Activated T-helper 17 cell treated with anti-CD3 and anti-CD28 coated beads, Interleukin-2, amount 50 U/mL, for 72 hours (primary cell): Measurements from ENCODE around the gene EDDM3A. TPM values are rescaled to one million over a fixed set of nuclear protein-coding genes. Genes with fewer than 3 reads are reported as not detected.
A peak's percentile ranks its signal among the peaks of the same experiment; 100 is the strongest.
"Not testable (repeated sequence)": the region's sequence is repeated elsewhere in the genome, so short reads cannot be mapped to it uniquely, and the experiment has no call there.

ENCODE experiments used
- ATAC-seq: fragments of 150-1000 bp; cut with Tn5 transposase; replicated peaks from 2 replicates; pipeline ENCODE4 v1.10.0; 2021; ENCODE audit warnings: mild to moderate bottlenecking, moderate library complexity
- H3K27ac Mint-ChIP-seq: one replicate; pipeline ENCODE4 v1.8.0; 2022; ENCODE audit warnings: mixed read lengths
- H3K27me3 Mint-ChIP-seq: one replicate; pipeline ENCODE4 v1.8.0; 2022; ENCODE audit warnings: mixed read lengths
- H3K36me3 Mint-ChIP-seq: one replicate; pipeline ENCODE4 v1.8.0; 2022; ENCODE audit warnings: low read depth, mild to moderate bottlenecking, mixed read lengths
- H3K4me1 Mint-ChIP-seq: one replicate; pipeline ENCODE4 v1.8.0; 2022; ENCODE audit warnings: mixed read lengths
- H3K4me3 Mint-ChIP-seq: one replicate; pipeline ENCODE4 v1.8.0; 2022; ENCODE audit warnings: mild to moderate bottlenecking, mixed read lengths
- H3K9me3 Mint-ChIP-seq: one replicate; pipeline ENCODE4 v1.8.0; 2022; ENCODE audit warnings: mixed read lengths
- total RNA-seq, 2 donors: library from RNA; stranded (reverse); gene quantifications; one replicate each; pipeline ENCODE4 v1.2.3, GENCODE V29; 2022

The EDDM3A gene
- total RNA-seq, 2 donors from 2014 or later, result not detected

DNA sequence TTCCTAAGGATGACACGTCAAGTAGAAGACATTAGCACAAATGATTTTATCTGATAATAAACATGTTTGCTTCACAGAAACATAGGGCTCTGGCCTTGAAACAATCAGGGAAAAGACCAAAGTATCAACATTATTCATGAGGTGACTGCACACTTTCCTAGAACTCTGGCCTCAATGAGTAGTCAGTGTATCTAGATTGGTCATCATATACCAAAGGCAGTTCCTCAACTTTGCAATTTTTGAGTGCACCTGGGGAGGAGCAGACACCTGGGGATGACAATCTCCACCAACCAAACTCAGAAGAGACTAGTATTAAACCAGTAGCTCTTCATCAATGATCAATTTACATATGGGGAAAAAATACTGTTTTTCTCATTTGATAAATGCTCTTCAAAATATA is 4.5 kb downstream of the EDDM3A start:
- H3K4me3 Mint-ChIP-seq, result no peak overlapping the region
- peak; percentile 38 for ATAC-seq
- H3K27ac Mint-ChIP-seq, result no peak overlapping the region
- no peaks in the 10 kb centered on the region for H3K36me3 Mint-ChIP-seq
- H3K27me3 Mint-ChIP-seq, result peaks cover 22% of the 10 kb centered on the region
- H3K4me1 Mint-ChIP-seq, result no peaks in the 10 kb centered on the region
- peaks cover 7% of the 10 kb centered on the region for H3K9me3 Mint-ChIP-seq

- Mint-ChIP-seq H3K4me3 (no peak overlapping the region), H3K27ac (peak overlapping the region; percentile 76), H3K9me3 (peaks cover 7% of the 10 kb centered on the region), H3K4me1 (no peaks in the 10 kb centered on the region), H3K27me3 (peaks cover 17% of the 10 kb centered on the region), H3K36me3 (no peaks in the 10 kb centered on the region)
- ATAC-seq, result no peak
These were observed 6.4 kb downstream of the EDDM3A start for GRCh38 chr14:20751963-20752562.

DNA sequence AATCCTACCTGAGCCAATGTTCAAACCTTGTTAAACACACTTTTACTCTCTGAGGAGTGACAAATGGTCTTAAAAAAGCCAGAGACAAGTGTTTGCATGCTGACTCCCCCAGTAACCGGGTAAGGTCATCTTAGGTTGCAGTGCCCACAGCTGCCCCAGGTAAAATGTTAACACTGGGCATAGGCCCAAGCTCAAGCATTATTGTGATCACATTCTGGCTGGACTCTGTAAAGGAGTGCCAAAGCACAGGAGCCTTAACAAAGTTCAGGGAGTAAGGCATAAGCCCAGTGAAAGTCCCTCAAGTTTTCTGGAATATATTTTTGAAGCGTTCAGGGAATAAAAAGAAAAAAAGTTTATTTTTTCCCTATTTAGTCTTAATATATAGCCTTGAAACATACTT is 8.6 kb downstream of the EDDM3A start:
- Mint-ChIP-seq H3K9me3 (peaks cover 7% of the 10 kb centered on the region), H3K27ac (no peak overlapping the region), H3K4me3 (no peak overlapping the region), H3K36me3 (no peaks in the 10 kb centered on the region), H3K27me3 (peaks cover 7% of the 10 kb centered on the region), H3K4me1 (no peaks in the 10 kb centered on the region)
- ATAC-seq, result no peak

DNA sequence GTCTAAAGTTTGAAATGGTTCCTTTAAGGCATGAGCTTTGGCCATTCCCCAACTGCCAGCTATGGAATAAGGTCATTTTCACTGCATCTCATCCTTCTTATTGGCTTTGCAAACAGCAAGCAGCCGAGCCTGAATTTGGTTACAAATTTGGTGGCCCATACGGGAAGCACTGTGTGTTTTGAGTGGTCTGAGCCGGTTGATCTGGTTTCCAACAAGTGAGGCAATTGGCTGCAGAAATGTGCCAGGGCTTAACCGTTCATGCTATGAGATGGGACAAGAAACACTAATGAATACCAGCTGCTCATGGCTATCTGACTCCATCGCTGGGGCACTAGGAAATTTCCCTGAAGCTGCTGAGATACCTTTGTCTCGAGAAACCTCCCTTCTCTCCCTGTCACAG is 9.3 kb downstream of the EDDM3A start:
- H3K27ac Mint-ChIP-seq, result no peak overlapping the region
- no peak for ATAC-seq
- no peaks in the 10 kb centered on the region for H3K4me1 Mint-ChIP-seq
- no peak overlapping the region for H3K4me3 Mint-ChIP-seq
- peaks cover 7% of the 10 kb centered on the region for H3K9me3 Mint-ChIP-seq
- peaks cover 7% of the 10 kb centered on the region for H3K27me3 Mint-ChIP-seq
- no peaks in the 10 kb centered on the region for H3K36me3 Mint-ChIP-seq

- H3K4me3 Mint-ChIP-seq, result no peak overlapping the region
- no peaks in the 10 kb centered on the region for H3K4me1 Mint-ChIP-seq
- peaks cover 4% of the 10 kb centered on the region for H3K27me3 Mint-ChIP-seq
- H3K9me3 Mint-ChIP-seq, result no peaks in the 10 kb centered on the region
- no peak overlapping the region for H3K27ac Mint-ChIP-seq
- ATAC-seq, result no peak
- no peaks in the 10 kb centered on the region for H3K36me3 Mint-ChIP-seq
These were observed 12.3 kb downstream of the EDDM3A start for GRCh38 chr14:20757965-20758364.

GRCh38 chr14:20759465-20759864 is 13.8 kb downstream of the EDDM3A start:
- not testable (repeated sequence) for ATAC-seq, H3K4me3 Mint-ChIP-seq, H3K27ac Mint-ChIP-seq, H3K36me3 Mint-ChIP-seq, H3K9me3 Mint-ChIP-seq, H3K4me1 Mint-ChIP-seq, H3K27me3 Mint-ChIP-seq

DNA sequence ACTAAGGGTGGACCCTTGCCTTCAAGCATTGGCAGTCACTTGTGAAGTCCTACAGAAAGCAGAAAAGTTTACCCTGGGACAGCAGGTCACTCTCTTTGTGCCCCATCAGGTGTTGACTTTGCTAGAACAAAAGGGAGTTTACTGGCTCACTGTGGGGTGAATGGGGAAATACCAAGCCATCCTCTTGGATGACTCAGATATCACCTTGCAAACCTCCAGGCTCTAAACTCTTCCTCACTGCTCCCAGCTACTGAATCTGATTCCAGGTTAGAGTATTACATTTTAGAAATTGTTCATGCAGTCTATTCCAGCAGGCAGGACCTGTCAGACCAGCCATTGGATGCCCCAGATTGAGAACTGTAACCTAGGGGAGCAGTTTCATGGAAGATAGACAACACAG is 15.3 kb downstream of the EDDM3A start:
- no peaks in the 10 kb centered on the region for H3K4me1 Mint-ChIP-seq
- H3K27ac Mint-ChIP-seq, result no peak overlapping the region
- ATAC-seq, result no peak
- H3K4me3 Mint-ChIP-seq, result no peak overlapping the region
- no peaks in the 10 kb centered on the region for H3K9me3 Mint-ChIP-seq
- H3K36me3 Mint-ChIP-seq, result no peaks in the 10 kb centered on the region
- no peaks in the 10 kb centered on the region for H3K27me3 Mint-ChIP-seq

GRCh38 chr14:20768593-20768892 is 22.9 kb downstream of the EDDM3A start:
- Mint-ChIP-seq H3K9me3 (no peaks in the 10 kb centered on the region), H3K4me3 (no peak overlapping the region), H3K36me3 (no peaks in the 10 kb centered on the region), H3K27me3 (peaks cover 10% of the 10 kb centered on the region), H3K4me1 (no peaks in the 10 kb centered on the region), H3K27ac (no peak overlapping the region)
- no peak for ATAC-seq

- Mint-ChIP-seq H3K4me3 (no peak overlapping the region), H3K9me3 (no peaks in the 10 kb centered on the region), H3K4me1 (no peaks in the 10 kb centered on the region), H3K27ac (no peak overlapping the region), H3K36me3 (no peaks in the 10 kb centered on the region), H3K27me3 (peaks cover 10% of the 10 kb centered on the region)
- ATAC-seq, result no peak
These were observed 23.7 kb downstream of the EDDM3A start for GRCh38 chr14:20769421-20769820.

DNA sequence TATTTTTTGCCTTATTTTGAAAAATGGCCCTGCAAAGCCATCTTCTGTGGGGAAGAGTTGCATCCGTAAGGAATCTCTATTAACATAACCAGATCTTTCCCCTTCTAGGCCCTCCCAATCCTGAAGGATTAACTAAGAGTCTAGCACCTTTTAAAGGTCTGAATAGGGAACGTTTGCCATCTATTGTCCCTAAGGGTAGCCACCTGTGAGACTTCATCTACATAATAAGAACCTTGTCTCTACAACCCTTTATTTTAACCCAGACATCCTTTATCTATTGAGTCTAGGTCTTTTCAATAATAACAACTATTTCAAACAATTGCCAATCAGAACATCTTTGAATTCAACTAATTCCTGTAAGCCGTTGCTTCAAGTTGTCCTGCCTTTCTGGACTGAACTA is 27.0 kb downstream of the EDDM3A start:
- H3K9me3 Mint-ChIP-seq, result no peaks in the 10 kb centered on the region
- no peaks in the 10 kb centered on the region for H3K4me1 Mint-ChIP-seq
- H3K36me3 Mint-ChIP-seq, result no peaks in the 10 kb centered on the region
- H3K27ac Mint-ChIP-seq, result no peak overlapping the region
- no peak for ATAC-seq
- peaks cover 14% of the 10 kb centered on the region for H3K27me3 Mint-ChIP-seq
- H3K4me3 Mint-ChIP-seq, result no peak overlapping the region

GRCh38 chr14:20774258-20774824 is 28.7 kb downstream of the EDDM3A start:
- Mint-ChIP-seq H3K4me3 (no peak overlapping the region), H3K4me1 (no peaks in the 10 kb centered on the region), H3K27me3 (peaks cover 12% of the 10 kb centered on the region), H3K9me3 (no peaks in the 10 kb centered on the region), H3K36me3 (no peaks in the 10 kb centered on the region), H3K27ac (no peak overlapping the region)
- no peak for ATAC-seq

DNA sequence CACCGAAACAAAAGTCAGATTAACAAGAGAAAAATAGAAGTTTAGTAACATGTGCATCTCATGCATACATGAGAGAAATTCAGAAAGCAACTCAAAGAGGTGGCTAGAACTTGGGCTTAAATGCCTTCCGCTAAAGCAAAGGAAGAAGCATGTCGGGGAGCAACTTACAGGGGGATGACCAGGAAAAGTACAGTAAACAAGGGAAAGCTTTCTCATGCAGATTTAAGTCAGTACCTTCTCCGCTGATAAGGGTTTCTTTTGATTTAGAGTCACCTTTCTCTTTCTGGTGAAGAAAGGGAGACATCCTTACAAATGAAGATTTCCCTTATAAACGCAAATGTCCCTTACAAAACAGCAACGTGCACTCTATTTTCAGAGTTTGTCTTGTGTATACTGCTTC is 29.4 kb downstream of the EDDM3A start:
- no peaks in the 10 kb centered on the region for H3K9me3 Mint-ChIP-seq
- no peaks in the 10 kb centered on the region for H3K4me1 Mint-ChIP-seq
- no peak for ATAC-seq
- H3K36me3 Mint-ChIP-seq, result no peaks in the 10 kb centered on the region
- no peak overlapping the region for H3K4me3 Mint-ChIP-seq
- peaks cover 9% of the 10 kb centered on the region for H3K27me3 Mint-ChIP-seq
- no peak overlapping the region for H3K27ac Mint-ChIP-seq

DNA sequence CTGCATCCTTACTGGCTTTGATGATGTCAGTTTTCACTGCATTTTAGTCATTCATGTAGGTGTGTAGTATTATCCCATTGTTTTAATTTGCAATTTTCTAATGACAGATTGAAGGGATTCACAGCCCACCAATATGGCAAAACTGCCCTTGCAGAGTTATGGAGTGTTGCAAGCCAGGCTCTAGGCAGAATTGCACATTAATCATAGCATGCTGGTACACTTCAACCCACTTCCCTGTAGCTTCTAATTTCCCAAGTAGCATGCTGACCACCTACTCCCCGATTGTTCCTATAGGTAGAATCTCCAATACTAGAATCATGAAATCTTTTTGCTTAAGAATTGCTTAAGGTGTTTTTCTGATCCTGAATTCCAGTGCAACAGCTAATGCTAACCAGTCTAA is 30.2 kb downstream of the EDDM3A start:
- H3K9me3 Mint-ChIP-seq, result no peaks in the 10 kb centered on the region
- peaks cover under 1% of the 10 kb centered on the region for H3K4me1 Mint-ChIP-seq
- H3K27me3 Mint-ChIP-seq, result peaks cover 5% of the 10 kb centered on the region
- no peak overlapping the region for H3K4me3 Mint-ChIP-seq
- no peak for ATAC-seq
- no peak overlapping the region for H3K27ac Mint-ChIP-seq
- no peaks in the 10 kb centered on the region for H3K36me3 Mint-ChIP-seq

DNA sequence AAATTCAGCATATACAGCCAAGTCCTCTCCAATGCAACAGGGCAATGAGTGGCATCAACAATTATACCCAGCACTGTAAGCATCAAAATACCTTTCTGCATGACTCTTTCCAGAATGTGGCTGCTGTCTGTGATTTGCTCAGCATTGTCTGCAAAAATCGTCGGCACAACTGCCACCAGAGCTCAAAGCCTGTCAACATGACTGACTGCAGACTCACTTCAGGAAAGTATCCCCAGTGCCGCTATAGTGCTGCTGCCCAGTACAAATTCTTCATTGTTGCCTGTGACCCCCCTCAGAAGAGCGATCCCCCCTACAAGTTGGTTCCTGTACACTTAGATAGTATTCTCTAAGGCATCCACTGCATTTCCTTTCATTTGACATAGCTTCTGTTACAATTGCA is 36.1 kb downstream of the EDDM3A start:
- Mint-ChIP-seq H3K36me3 (no peaks in the 10 kb centered on the region), H3K27ac (peak overlapping the region; percentile 86), H3K4me3 (peak overlapping the region; percentile 76), H3K4me1 (peaks cover 23% of the 10 kb centered on the region), H3K9me3 (no peaks in the 10 kb centered on the region), H3K27me3 (no peaks in the 10 kb centered on the region)
- peak; percentile 61 for ATAC-seq

DNA sequence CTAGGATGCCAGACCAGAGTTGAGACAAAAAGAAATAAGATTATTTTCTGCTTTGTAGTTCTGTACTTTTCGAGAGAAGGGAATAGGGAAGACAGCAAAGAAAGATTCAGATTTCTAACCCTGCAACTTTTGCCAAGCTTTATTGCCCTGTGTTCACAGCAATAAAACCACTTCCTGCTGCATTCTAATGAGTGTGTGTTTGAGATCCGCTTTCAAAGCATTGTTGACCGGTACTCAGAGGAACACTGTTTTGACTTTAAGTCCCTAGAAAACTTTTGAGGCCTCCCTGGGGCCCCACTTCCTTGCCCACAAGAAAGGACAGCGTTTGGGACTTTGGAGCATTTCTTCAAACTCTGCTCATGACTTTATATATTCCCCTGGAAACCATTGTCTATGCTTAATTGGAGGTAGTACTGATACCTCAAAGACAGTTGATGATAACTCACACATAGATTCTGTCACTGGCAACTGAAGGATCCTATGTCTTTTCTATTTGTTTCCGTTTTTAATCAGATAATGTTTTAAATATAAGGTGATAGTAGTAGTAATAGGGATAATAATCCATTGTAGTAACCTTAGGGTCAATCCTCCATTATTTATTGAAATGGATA is 36.7 kb downstream of the EDDM3A start:
- Mint-ChIP-seq H3K27ac (peak overlapping the region; percentile 86), H3K27me3 (no peaks in the 10 kb centered on the region), H3K36me3 (no peaks in the 10 kb centered on the region), H3K4me1 (peaks cover 23% of the 10 kb centered on the region), H3K4me3 (peak overlapping the region; percentile 76), H3K9me3 (no peaks in the 10 kb centered on the region)
- ATAC-seq, result peak; percentile 69
